PC-9 (cell line): ENCODE data around the gene TRMT112.

Experiments used
- EZH2 ChIP-seq: fragments of 200-600 bp; sonication (generic); IDR thresholded peaks from 2 replicates; pipeline ENCODE4 v1.8.0; 2017; ENCODE audit warnings: antibody characterized with exemption, low read depth
- TF ChIP-seq, protein P1 (sequence below): fragments of 200-600 bp; sonication (generic); conservative IDR thresholded peaks from 2 replicates; pipeline ENCODE4 v1.6.1; 2017; ENCODE audit warnings: mixed run types, antibody characterized with exemption, mild to moderate bottlenecking, moderate library complexity

DNA sequence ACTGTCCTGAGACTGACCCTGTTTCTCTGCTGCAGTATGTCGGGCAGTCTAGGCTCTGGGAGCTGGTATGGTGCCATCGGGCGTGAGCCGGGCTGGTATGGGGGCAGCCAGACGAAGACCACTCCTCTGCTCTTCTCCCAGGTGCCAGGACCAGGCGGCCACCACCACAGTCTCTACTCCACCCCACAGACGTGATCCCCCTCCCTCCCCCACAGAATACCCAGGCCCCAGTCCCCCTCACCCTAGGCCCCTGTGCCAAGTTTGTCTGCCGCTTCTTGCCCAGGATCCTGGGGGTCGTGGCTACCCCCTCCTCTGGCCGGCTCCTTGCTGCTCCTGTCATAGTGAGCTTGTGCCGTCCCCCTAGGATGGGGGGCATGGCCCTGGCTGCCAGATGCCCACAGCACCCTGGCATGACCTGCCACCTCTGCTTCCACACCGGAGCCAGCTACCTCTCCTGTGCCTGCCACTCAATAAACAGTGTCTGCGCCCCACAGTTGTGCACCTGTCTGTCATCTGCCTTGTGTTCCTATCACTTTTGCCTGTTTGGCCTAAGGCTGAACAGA, 28.3 kb downstream of the TRMT112 start:
- TF ChIP-seq, protein P1, sequence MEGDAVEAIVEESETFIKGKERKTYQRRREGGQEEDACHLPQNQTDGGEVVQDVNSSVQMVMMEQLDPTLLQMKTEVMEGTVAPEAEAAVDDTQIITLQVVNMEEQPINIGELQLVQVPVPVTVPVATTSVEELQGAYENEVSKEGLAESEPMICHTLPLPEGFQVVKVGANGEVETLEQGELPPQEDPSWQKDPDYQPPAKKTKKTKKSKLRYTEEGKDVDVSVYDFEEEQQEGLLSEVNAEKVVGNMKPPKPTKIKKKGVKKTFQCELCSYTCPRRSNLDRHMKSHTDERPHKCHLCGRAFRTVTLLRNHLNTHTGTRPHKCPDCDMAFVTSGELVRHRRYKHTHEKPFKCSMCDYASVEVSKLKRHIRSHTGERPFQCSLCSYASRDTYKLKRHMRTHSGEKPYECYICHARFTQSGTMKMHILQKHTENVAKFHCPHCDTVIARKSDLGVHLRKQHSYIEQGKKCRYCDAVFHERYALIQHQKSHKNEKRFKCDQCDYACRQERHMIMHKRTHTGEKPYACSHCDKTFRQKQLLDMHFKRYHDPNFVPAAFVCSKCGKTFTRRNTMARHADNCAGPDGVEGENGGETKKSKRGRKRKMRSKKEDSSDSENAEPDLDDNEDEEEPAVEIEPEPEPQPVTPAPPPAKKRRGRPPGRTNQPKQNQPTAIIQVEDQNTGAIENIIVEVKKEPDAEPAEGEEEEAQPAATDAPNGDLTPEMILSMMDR = no peak
- no peak for TF ChIP-seq EZH2
